Activated gamma-delta T cell (primary cell): Measurements from ENCODE around the gene CCNI.
"Not testable (repeated sequence)": the region's sequence is repeated elsewhere in the genome, so short reads cannot be mapped to it uniquely, and the experiment has no call there.

ENCODE experiments used
- DNase-seq: peaks from one replicate; lab custom pipeline; 2025; lab: John Stamatoyannopoulos, UW

The CCNI gene

DNA sequence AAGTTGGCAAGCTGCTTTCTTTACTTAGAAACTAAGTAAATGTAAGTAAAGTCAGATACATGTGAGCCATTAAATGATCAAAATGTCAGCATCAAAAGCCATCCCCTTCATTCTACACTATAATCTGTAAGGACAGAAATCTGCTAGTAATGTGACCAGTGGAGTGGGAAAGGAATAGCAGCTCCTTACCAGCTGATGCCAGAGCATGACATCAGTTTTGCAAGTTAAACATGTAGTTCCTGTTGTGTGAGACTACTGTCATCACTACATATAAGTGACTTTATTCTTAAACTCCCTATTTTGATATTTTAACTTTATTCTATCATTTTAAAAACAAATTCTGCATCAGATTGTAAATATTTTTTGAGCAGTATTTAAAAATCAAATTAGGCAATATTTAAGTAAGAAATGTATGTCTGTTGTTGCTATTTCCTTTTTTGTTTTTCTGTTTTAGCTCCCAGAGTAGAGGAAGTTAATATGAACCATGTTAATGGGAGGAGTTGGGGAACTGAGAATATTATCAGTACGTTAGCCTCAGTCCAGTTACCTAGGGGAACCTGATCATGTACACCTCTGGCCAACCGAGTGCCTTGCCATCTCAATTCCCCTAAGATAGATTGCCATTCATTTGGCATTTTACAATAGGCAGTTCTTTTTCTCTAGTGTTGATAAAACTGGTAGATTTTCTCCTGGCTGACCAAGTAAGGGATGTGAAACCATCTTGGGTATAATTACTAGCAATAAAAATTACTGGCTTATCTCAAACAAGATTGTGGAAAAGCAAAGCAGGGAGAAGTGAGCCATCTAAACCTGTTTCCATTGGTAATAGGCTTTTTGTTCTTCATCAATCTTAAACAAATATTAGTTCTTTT lies 34.7 kb downstream of the CCNI start:
- no peak for DNase-seq

- no peak for DNase-seq
Observed at GRCh38 chr4:77040270-77040669, 35.5 kb downstream of the CCNI start.

DNA sequence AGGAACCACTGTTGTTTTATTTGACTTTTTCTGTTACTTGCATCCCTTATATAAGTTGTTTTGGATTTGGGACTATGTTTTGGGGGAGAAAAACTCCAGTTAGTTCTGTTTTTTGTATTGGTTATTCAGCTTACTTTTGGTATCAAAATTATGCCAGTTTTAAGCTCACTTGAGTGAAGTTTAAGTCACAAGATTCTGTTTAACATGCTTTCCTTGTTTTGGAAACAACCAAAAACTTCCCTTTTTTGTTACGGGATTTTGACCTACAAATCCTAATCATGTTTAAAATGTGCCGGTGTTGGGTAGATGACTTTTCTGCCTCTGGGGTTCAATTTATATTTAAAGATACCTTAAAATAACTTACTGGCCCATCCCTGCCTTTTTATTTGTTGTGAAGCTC lies 36.0 kb downstream of the CCNI start:
- no peak for DNase-seq

- DNase-seq = no peak
Observed at GRCh38 chr4:77037736-77038135, 38.1 kb downstream of the CCNI start.

DNA sequence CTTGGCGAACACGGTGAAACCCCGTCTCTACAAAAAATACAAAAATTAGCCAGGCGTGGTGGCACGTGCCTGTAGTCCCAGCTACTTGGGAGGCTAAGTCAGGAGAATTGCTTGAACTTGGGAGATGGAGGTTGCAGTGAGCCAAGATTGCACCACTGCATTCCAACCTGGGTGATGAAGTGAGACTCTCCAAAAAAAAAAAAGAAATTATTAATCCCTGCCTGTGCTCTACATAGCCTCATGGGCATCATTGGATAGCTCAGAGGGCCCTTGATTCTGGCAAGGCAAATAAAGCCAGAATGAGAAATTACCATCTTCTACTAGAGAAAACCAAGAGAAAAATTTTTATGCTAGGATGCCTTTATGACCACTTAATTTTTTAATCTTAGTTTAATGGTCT lies 38.6 kb downstream of the CCNI start:
- not testable (repeated sequence) for DNase-seq

DNA sequence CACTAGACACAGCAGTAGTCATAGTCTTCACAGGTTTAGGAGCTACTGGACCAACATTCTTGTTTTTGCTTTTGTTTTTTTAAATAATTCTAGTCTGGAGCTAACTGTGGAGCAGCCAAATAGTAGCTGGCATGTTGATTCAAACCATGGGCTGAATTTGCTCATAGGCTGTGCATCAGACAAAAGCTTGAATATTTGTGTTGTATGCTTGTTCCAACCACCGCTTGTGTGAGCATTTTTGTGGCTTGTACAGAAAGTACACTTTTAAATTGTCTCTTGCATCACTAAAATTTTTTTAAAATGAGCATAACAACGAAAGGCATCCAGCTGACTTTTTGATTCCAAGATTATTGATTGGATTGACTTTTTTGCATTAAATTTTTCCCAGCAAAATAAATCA lies 39.6 kb downstream of the CCNI start:
- no peak for DNase-seq

DNA sequence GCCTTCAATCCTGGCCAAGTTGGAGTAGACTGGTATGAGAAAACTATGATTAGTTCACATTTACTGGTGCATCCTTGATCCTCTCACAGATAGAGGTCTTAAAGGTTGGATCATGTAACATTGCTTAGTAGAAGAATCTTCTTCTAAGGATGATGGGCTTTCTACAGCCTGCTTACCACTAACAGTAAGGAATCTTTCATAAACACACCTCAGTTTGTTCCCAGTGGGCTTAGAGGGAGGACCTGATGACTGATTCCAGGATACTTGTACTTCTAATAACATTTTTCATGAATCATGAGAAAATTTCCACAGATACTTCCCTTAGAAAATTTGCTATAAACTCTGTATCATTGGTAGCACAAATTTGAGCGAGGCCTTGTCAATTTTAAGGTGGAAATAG lies 40.6 kb downstream of the CCNI start:
- DNase-seq = no peak

- DNase-seq = no peak
Observed at GRCh38 chr4:77031544-77031943, 44.2 kb downstream of the CCNI start.

DNA sequence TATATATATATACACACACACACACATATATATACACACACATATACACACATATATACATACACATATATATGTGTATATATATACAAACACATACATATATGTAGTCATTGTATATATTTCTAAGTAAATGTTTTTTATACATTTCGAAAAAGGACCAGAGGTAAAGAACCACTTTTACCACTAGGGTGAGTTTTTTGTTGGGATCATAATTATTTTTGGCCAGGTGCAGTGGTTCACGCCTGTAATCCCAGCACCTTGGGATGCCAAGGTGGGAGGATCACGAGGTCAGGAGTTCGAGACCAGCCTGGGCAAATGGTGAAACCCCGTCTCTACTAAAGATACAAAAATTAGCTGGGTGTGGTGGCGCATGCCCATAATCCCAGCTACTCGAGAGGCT lies 46.0 kb downstream of the CCNI start:
- DNase-seq = not testable (repeated sequence)

DNA sequence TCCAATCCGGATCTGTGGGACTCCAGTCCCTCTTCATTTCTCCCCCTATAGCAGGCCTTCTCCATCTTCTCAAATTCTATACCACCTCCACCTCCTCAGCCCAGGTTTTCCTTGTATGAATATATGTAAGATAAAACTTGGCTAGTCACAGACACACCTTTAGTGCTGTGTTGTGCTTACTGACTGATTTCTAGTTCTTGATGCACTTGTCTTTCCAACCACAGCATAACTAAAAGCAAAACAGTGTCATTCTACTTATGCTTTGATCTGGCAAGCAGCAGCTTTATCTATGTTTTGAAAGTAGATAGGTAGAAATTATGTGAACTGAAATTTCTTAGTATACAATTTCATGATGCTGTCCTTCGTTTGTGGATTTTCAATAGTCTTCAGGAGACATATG lies 47.5 kb downstream of the CCNI start:
- DNase-seq = no peak

DNA sequence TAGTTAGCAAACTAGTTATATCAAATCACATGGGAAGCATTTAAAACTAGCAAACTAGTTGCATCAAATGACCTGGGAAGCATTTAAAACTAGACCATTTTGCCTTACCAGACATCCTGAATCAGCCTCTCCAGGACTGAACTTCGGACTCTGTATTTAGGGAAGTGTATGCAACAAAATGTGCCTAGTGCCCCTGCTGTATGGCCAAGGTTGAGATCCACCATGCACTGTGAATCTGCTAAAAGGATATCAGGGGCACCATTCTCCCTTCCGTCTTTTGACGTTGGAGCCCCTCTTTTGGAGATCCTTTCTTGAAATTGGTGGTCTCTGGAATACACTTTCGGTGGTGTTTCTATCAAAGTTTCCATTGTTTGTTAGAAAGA lies 49.5 kb downstream of the CCNI start:
- no peak for DNase-seq

- DNase-seq = no peak
Observed at GRCh38 chr4:77025643-77026321, 50.0 kb downstream of the CCNI start.

DNA sequence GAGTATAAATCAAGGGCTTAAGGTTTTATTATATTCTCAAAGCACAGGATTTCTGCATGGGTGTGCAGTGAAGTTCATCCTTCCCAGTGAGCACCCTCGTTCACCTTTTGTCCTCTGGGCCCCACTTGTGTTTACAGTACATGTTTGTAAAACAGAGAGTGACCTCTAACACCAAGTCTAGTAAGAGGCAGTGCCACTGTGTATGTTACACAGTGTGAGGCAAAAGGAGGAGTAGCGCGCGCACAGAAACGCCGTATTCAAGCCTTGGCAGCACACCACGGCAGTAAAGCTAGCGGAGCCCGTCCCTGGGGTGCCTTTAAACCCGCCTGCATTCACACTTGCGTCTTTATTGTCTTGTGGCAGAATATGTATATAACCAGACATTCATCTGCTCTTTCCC lies 51.9 kb downstream of the CCNI start:
- no peak for DNase-seq

DNA sequence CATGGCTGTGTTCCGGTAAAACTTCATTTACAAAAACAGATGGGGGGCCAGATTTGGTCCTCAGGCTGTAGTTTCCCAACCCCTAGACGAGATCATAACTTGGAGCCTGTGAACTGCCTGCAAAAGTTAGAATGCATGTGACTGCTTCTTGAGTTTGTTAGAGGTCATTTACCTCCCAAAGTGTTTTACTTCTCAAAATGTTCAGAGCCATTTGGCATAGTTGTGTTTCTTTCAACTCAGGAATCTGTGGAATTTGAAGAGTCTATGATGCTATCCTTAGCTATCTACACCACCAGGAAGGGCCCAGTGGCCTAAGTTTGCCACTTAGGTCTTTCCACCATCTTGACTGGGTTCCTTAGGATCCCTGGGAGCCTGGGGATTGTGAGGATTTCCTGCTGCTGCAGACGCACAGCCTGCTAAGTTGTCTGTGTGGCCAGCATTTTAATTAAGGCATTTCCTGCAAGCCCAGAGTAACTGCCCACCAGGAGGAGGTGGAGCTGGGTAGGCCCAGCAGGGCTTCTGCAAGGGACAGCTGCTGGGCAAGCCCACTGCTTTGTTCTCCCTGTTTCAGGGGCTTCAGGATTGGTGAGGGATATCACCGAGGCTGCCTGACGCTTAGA lies 53.1 kb downstream of the CCNI start:
- DNase-seq = no peak

DNA sequence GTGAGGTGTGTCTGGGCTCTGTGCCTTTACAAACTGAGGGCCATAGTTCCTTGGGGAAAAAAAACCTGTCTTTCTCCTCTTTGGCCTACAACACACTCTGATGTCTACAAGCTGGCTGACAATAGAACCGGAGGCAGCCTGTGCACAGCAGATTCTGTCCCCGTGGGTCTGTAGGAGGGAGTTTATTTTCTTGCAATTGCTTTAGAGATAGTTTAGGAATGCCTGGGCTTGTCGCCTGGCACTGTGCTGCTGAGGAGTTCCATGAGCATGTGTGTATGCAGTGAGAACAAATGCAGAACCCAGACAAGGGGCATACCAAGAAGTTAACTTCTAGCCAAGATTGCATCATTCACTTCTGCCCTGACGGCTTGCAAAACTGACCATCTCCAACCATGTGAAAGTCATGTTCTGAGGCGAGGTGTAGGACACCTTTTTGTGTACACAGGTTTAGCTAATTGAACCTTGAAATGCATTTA lies 54.1 kb downstream of the CCNI start:
- no peak for DNase-seq

DNA sequence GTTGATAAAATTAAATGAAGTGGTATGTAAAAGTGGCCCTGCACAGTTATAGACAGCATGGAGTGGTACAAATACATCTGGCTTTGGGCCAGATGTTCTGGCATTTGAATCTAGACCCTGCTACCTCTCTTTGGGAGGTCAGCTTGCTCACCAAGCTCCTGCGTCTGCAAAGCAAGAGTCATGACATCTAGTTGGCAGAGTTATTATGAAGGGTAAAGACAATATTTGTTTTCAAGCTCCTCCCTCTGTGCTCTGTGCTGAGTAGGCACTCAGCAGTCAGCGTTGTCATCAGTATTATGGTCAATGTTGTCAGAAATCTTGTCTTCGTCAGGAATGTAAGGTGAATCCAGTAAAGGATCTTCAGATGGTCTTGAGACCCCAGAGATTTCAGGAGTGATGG lies 55.8 kb downstream of the CCNI start:
- no peak for DNase-seq

DNA sequence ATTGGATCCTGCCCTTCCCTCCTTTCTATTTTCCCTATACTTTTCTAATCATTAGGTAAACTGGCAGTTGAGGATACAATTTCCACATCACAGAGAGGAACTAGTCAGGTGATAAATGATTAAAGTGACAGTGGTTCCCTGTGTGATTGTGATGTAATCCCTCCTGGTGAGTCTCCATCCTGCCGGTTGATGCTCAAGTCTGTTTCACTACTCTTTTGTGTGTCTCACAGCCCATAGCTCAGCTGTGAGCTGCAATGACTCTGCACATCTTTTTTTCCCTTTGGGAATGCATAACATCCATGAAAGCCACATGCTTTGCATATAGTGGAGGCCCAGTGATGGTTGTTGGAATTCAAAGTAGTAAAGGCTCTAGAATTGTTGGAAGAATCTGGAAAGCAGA lies 60.4 kb downstream of the CCNI start:
- no peak for DNase-seq

GRCh38 chr4:77014256-77014655 lies 61.5 kb downstream of the CCNI start:
- DNase-seq = no peak

- no peak for DNase-seq
Observed at GRCh38 chr4:77012726-77013125, 63.1 kb downstream of the CCNI start.

DNA sequence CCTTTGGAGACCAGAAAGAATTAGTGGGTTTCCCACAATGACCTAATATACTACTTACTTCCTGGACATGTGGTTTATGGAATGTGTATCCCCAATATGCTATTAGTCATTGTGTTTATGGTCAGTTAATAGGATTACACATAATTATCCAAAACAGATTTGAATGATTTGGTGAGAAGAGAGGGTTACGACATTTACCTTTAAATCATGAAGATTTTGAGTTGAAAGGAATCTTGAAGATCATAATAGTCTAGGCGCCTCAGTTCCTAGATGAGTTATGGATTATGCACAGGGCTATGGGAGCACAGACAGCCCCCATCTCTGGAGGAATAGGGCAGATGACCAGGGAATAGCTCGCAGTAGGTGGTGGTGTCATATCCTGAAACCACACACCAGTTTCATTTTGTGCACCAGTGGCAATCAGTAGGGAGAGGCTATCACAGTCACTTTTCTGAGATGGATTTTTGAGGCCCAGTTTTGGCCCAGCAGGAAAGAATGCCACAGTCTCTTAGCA lies 64.9 kb downstream of the CCNI start:
- DNase-seq = no peak

DNA sequence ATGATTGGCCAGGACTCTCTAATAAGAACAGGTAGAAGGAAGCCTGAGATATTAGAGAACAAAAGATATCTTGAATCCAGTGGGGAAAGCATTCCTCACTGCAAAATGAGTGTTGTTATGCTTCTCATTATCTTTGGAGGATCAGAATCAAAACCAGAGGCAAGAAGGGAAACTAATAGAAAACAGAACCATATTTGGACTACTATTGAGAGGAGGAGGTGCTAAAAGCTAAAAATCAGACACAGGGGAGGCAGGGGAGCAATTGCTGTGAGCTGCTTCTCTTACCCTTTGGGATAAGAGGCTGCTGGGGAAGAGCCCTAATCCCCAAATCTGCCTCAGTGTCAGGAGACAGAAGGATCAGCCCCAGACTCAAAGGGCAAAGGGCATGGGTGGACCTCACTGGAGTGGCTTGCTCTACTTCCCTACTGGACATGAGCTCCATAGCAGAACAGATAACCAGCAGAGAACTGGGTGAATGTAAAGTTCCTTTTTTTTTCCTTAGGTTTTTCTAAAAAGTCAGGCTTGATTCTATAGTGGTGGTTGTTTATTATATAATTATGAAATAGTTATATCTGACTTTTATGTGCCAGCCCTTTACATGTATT lies 66.2 kb downstream of the CCNI start:
- DNase-seq = no peak
